ENCODE results near the gene RHOT2.

- TF ChIP-seq CTCF (IDR thresholded peaks at IDR 0.05) (no peak), EZH2phosphoT487 (IDR thresholded peaks at IDR 0.05) (no peak), EZH2 (IDR thresholded peaks at IDR 0.05) (no peak)
These were observed 41.8 kb upstream of the RHOT2 start for GRCh38 chr16:625977-626765.

Data from neural progenitor cell (in vitro differentiated cells).